Kidney (tissue), 14 donors: Measurements from ENCODE around the gene CEP164. TPM values are rescaled to one million over a fixed set of nuclear protein-coding genes. Genes with fewer than 3 reads are reported as not detected.

ENCODE experiments used
- DNase-seq, 5 donors: peaks; one replicate each; pipeline ENCODE4 v3.0.0-alpha.2; 2013 to 2020
- FAIRE-seq: peaks from 2 replicates; lab custom pipeline; 2012; peaks lifted over from hg19 to GRCh38; lab: Jason Lieb, UNC
- H3K27ac ChIP-seq, 2 donors: one replicate each; pipeline ENCODE4 v1.7.0; 2013; ENCODE audit warnings: low read depth in 2 of 2, low read length in 2 of 2, inconsistent platforms in 1 of 2
- H3K27me3 ChIP-seq: one replicate; pipeline ENCODE4 v1.7.1; 2013; ENCODE audit warnings: low read length, inconsistent platforms; ENCODE audit not compliant: control insufficient read depth, insufficient read depth
- H3K36me3 ChIP-seq, 3 donors: one replicate each; pipeline versions ENCODE4 v1.7.0 to v1.7.1; 2013; ENCODE audit warnings: low read length in 3 of 3, control low read depth in 1 of 3, inconsistent platforms in 1 of 3; ENCODE audit not compliant: insufficient read depth in 3 of 3, control insufficient read depth in 2 of 3
- H3K4me1 ChIP-seq, 3 donors: one replicate each; pipeline versions ENCODE4 v1.7.0 to v1.7.1; 2013; ENCODE audit warnings: low read length in 3 of 3, inconsistent platforms in 1 of 3, low read depth in 1 of 3; ENCODE audit not compliant: control insufficient read depth in 2 of 3, insufficient read depth in 2 of 3
- H3K4me3 ChIP-seq, 3 donors: one replicate each; pipeline versions ENCODE4 v1.7.0 to v1.8.1; 2013; ENCODE audit warnings: low read length in 3 of 3, control low read depth in 1 of 3, inconsistent platforms in 1 of 3
- H3K9ac ChIP-seq, 3 donors: one replicate each; pipeline versions ENCODE4 v1.7.0 to v1.7.1; 2013; ENCODE audit warnings: low read length in 3 of 3, control low read depth in 1 of 3, inconsistent platforms in 1 of 3
- H3K9me3 ChIP-seq, 3 donors: one replicate each; pipeline versions ENCODE4 v1.7.0 to v1.7.1; 2013; ENCODE audit warnings: low read length in 3 of 3, control low read depth in 1 of 3, inconsistent platforms in 1 of 3; ENCODE audit not compliant: control insufficient read depth in 2 of 3, insufficient read depth in 1 of 3
- intact Hi-C: fragments of 100-400 bp; cut with DNase I; formaldehyde crosslinking; loops from one replicate; pipeline ENCODE4 v1.11.1; 2022
- polyA plus RNA-seq: library from polyadenylated mRNA; stranded (reverse); fragments of 350-450 nt; fragmentation: Illumina TruSeq; extraction: RNeasy Lipid Tissue Mini Kit (QIAGEN cat#74804); gene quantifications from one replicate; pipeline ENCODE4 v1.2.3, GENCODE V29; 2014; ENCODE audit warnings: low read depth, low replicate concordance; ENCODE audit not compliant: insufficient read depth
- total RNA-seq: library from RNA; stranded (reverse); fragmentation: NEBNext Ultra II Directional; extraction: Animal tissue kit (Norgen Biotek cat#: 25700); gene quantifications from one replicate; pipeline ENCODE4 v1.2.1, GENCODE V29; 2021
- TF ChIP-seq, protein P1 (sequence below): IDR thresholded peaks from 3 replicates; pipeline ENCODE4 v1.5.1; 2012; ENCODE audit warnings: mild to moderate bottlenecking, moderate library complexity, borderline replicate concordance; ENCODE audit not compliant: insufficient read depth; ENCODE audit errors: extremely low read depth
- donor health status: control.
- donor health status: control.
- donor health status: control.
- donor health status: control.
- donor health status: control.
- donor health status: DM: yes; HTN: yes; CAD: no.
- donor health status: Normal renal cell carcinoma (clear cell type).

The CEP164 gene
- total and polyA plus RNA-seq, 2 donors from 2014 or later, result 7.9 to 30.7 TPM

DNA sequence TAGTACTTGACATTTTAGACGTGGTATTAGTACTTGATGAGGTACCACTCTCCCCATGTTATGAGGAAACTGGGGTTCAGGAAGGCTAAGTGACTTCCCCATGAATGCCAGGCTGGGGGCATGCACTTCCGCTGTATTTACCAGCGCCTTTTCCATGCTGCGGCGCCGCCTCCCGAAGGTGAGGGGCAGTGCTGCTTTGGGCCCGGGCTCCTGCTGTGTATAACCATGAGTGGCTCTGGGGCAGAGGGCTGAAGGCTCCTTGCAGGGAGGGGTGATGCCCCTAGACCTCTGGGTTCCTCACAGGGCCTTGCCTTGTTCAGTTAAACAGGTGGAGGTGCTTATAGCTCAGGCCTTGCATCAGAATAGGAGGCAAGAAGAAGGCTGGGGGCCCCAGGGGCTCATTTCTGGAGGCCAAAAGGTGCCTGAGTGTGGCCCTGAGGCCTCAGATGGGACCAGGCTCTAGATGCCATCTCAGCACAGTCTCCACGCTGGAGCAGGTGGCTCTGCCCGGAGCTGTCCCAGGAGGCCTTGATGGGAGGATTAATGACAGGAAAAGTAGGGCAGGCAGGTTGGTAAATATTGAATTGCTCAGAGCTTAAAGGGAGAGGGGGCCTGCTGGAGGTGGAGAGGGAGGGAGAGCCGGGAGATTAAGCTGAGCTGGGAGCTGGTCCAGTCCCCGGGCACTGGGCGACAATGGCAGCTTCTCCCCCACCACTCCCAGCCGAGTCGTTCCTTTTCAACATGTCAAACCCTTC lies 129.6 kb downstream of the CEP164 start:
- H3K4me1 ChIP-seq, result no peaks in the 10 kb centered on the region
- H3K9ac ChIP-seq, result no peak overlapping the region
- no peak overlapping the region for H3K4me3 ChIP-seq
- H3K36me3 ChIP-seq, result no peaks in the 10 kb centered on the region
- H3K27ac ChIP-seq, result no peak overlapping the region
- TF ChIP-seq, protein P1, sequence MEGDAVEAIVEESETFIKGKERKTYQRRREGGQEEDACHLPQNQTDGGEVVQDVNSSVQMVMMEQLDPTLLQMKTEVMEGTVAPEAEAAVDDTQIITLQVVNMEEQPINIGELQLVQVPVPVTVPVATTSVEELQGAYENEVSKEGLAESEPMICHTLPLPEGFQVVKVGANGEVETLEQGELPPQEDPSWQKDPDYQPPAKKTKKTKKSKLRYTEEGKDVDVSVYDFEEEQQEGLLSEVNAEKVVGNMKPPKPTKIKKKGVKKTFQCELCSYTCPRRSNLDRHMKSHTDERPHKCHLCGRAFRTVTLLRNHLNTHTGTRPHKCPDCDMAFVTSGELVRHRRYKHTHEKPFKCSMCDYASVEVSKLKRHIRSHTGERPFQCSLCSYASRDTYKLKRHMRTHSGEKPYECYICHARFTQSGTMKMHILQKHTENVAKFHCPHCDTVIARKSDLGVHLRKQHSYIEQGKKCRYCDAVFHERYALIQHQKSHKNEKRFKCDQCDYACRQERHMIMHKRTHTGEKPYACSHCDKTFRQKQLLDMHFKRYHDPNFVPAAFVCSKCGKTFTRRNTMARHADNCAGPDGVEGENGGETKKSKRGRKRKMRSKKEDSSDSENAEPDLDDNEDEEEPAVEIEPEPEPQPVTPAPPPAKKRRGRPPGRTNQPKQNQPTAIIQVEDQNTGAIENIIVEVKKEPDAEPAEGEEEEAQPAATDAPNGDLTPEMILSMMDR, result no peak
- no peaks in the 10 kb centered on the region for H3K27me3 ChIP-seq
- no peak for FAIRE-seq
- peak in 1 of 5 donors; percentile 9 for DNase-seq
- intact Hi-C loops, result no loop called here
- peaks cover 0 to 11% (median 0%) of the 10 kb centered on the region in 3 donors for H3K9me3 ChIP-seq

- no peak overlapping the region for H3K9ac ChIP-seq
- no peak overlapping the region for H3K4me3 ChIP-seq
- H3K4me1 ChIP-seq, result no peaks in the 10 kb centered on the region
- H3K9me3 ChIP-seq, result peaks cover 0 to 11% (median 0%) of the 10 kb centered on the region in 3 donors
- no peaks in the 10 kb centered on the region for H3K36me3 ChIP-seq
- TF ChIP-seq, protein P1, result no peak
- intact Hi-C loops, result no loop called here
- H3K27me3 ChIP-seq, result no peaks in the 10 kb centered on the region
- H3K27ac ChIP-seq, result no peak overlapping the region
- FAIRE-seq (no peak), DNase-seq (no peak)
Observed at GRCh38 chr11:117457835-117458234, 130.2 kb downstream of the CEP164 start.

- H3K27ac ChIP-seq, result no peak overlapping the region
- FAIRE-seq (no peak), DNase-seq (peak in 2 of 5 donors; percentile 25 to 46)
Observed at GRCh38 chr11:117458275-117459122, 130.8 kb downstream of the CEP164 start.

More at GRCh38 chr11:117458275-117459122, 130.8 kb downstream of the CEP164 start:
- intact Hi-C loops, result no loop called here
- Histone ChIP-seq H3K4me1 (no peaks in the 10 kb centered on the region), H3K36me3 (no peaks in the 10 kb centered on the region), H3K9ac (no peak overlapping the region), H3K27me3 (no peaks in the 10 kb centered on the region), H3K9me3 (peaks cover 0 to 11% (median 0%) of the 10 kb centered on the region in 3 donors), H3K4me3 (no peak overlapping the region)
- TF ChIP-seq, protein P1, result no peak
